Activated CD8-positive, alpha-beta memory T cell treated with anti-CD3 and anti-CD28 coated beads for 24 hours (primary cell): ENCODE data around the gene C2orf42.
"Not testable (repeated sequence)": the region's sequence is repeated elsewhere in the genome, so short reads cannot be mapped to it uniquely, and the experiment has no call there.

Experiments
- DNase-seq: peaks from one replicate; pipeline ENCODE4 v3.0.0-alpha.2; 2020

C2orf42 gene

GRCh38 chr2:70169654-70170245 is 21.1 kb downstream of the C2orf42 start:
- DNase-seq, result not testable (repeated sequence)

GRCh38 chr2:70161069-70161534 is 29.7 kb downstream of the C2orf42 start:
- no peak for DNase-seq

DNA sequence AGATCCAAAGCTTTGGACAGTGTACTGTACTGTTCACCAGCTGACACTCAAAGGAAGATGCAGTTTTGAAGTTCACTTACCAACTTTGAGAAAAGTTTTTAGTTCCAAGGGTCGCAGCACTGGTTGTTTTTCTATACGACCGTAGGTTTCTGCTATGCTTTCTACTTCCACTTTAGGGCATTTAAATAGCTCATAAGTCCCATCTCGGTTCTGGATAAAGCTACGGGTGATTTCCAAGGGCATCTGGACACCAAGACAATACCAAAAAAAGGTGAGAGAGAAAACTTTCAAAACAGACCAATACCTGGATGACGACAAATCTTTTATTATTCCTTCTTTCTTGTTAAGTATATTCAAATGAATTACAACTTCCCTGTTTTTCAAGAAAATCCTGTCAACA is 30.3 kb downstream of the C2orf42 start:
- no peak for DNase-seq

DNA sequence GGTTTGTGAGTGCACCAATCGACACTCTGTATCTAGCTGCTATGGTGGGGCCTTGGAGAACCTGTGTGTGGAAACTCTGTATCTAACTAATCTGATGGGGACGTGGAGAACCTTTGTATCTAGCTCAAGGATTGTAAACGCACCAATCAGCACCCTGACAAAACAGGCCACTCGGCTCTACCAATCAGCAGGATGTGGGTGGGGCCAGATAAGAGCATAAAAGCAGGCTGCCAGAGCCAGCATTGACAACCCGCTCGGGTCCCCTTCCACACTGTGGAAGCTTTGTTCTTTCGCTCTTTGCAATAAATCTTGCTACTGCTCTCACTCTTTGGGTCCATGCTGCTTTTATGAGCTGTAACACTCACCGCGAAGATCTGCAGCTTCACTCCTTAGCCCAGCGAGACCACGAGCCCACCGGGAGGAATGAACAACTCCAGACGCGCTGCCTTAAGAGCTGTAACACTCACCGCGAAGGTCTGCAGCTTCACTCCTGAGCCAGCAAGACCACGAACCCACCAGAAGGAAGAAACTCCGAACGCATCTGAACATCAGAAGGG is 41.6 kb downstream of the C2orf42 start:
- DNase-seq, result not testable (repeated sequence)

DNA sequence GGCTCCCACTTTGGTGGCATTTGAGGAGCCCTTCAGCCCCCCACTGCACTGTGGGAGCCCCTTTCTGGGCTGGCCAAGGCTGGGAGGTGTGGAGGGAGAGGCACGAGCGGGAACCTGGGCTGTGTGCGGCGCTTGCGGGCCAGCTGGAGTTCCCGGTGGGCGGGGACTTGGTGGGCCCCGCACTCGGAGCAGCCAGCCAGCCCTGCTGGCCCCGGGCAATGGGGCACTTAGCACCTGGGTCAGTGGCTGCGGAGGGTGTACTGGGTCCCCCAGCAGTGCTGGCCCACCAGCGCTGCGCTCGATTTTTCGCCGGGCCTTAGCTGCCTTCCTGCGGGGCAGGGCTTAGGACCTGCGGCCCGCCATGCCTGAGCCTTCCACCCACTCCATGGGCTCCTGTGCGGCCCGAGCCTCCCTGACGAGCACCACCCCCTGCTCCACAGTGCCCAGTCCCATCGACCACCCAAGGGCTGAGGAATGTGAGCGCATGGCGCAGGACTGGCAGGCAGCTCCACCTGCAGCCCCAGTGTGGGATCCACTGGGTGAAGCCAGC is 42.5 kb downstream of the C2orf42 start:
- not testable (repeated sequence) for DNase-seq

GRCh38 chr2:70145851-70146739 is 44.7 kb downstream of the C2orf42 start:
- DNase-seq, result no peak

DNA sequence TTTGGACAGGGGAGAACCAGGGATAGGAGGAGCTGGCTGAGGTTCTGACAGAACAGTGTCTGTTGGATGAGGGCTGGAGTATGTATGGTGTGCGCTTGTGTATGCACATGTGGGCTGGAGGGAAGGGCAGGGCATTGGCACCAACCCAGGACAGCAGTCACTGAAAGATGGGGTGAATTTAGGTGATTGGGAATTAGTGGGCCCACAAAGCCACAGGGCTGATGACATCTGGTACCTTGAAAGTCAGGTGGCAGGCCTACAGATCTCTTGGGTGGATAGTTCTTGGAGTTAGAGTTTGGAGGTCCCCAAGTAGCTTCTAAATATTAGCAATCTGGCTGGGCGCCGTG is 45.7 kb downstream of the C2orf42 start:
- no peak for DNase-seq

GRCh38 chr2:70144443-70145143 is 46.2 kb downstream of the C2orf42 start:
- no peak for DNase-seq

DNA sequence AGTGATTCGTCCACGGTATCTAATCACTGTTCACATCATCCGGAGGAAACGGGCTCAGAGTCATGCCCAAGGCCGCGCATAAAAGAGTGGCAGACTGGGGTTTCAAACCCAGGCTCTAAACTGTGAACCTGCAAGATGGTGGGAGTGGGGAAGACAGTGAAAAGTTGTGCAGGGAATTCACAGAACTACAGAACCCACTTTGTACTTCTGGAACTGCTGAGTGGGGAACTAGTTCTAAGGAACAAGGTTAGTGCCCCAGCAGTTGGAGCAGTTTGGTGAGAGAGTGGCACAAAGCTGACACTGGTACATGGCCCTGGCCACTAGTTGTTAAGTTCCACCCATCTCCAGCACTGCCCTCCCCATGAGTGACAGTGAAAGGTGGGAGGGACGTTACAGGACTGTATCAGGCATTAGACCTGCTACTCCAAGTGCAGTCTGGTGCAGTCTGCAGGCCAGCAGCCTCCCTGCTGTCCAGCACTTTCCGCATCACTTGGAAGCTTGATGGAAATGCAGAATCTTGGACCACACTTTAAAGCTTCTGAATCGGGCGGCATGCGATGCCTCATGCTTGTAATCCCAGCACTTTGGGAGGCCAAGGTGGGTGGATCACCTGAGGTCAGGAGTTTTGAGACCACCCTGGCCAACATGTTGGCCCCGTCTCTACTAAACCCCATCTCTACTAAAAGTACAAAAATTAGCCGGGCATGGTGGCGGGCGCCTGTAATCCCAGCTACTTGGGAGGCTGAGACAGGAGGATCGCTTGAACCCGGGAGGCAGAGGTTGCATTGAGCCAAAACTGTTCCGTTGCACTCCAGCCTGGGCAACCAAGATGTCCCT is 47.3 kb downstream of the C2orf42 start:
- DNase-seq, result peak; percentile 79

GRCh38 chr2:70142590-70143313 is 48.1 kb downstream of the C2orf42 start:
- DNase-seq, result peak; percentile 99

DNA sequence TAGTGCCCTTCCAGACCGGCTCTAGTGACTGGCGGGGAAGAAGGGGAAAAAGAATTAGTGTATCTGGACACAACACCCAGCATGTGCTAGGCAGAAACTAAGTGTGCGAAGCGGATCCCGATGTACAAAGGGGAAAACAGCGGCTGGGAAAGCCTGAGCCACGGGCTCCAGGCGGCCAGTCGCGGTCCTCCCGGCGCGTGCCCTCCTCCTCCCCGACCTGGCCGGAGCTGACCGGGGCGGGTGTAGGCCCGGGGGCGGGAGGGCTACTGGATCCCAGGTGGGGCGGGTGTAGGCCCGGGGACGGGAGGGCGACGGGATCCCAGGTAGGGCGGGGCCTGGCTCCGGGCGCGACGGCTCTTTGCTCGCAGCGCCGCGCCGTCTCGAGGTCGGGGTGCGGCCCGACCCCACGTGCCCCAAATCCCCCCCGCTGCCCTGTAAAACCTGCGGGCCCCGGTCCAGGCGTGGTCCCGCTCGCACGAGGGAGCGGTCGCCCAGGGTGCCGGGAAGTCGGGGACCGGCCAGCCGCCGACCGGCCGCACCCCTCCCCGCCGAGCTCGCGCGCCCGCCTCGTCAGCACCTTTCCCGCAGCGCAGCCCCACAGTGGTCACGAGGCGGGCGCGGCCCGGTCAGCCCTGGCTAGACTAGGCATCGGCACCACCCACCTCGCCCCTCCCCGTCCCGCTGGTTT is 48.8 kb downstream of the C2orf42 start:
- peak; percentile 88 for DNase-seq

DNA sequence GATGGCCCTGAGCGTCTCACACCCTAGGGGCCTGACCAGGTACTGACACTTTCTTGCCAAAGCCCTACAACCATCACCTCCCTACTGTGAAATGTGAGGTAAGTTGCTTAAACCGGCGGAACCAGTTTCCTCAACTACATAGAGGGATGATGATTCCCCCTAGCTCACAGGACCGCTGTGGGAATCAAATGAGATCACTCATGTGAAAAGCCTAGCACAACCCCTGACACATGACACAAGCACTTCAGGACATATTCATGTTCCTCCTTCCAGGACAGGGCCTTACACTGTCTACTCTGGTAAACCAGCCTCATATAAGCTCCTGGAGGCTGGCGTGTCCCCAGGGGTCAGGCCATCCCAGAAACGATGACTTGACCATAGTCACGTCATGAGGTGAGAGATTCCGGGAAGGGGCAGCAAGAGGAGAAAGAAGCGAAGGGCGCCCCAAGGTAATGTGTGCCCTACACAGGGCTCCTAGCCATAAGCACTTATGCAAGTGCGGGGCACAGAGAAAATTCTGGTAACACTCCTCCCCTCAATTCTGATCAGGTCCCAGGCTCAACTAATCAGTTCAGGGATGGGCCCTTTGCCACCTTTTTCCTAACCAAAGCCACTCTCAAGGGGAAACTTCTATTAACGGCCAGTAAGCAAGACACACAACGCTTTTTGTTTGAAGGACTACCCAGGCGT is 49.5 kb downstream of the C2orf42 start:
- DNase-seq, result peak; percentile 85

DNA sequence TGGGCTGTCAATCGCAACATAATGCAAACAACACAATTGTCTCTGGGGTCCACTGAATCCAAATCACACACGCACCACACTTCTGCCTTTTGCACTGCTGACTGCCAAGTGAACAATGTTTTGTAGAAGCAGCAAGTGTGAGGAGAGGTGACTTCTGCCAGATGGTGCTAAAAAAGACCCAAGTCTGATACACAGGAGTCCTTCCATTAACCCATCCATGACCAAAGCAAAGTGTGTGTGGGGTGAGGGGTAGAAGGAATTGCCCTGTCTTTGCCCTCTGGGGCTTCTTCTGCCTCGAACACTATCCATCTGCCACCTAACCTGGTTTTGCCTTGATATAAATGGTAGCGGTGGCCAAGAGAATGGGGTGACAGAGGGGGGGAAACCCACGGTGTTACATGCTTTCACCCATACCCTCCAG is 50.0 kb downstream of the C2orf42 start:
- DNase-seq, result no peak

DNA sequence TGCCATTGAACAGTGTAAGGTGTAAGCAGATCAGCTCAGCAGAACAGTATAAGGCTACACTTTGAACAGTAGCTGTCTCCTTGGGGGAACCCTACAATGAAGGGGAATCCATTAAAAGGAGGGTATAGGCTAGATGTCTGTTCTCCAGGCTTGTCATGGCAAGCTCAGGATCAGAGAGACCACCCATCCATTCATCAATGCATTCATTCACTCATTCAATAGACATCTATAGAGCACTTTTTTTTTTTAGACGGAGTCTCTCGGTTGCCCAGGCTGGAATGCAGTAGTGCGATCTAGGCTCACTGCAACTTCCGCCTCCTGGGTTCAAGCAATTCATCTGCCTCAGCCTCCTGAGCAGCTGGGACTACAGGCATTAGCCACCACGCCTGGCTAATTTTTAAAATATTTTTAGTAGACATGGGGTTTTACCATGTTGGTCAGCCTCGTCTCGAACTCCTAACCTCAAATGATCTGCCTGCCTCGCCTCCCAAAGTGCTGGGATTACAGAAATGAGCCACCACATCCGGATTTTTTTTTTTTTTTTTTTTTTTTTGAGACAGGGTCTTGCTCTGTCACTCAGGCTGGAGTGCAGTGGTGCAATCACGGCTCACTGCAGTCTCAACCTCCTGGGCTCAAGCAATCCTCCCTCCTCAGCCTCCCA is 56.4 kb downstream of the C2orf42 start:
- DNase-seq, result not testable (repeated sequence)

GRCh38 chr2:70133491-70134322 is 57.1 kb downstream of the C2orf42 start:
- no peak for DNase-seq

- no peak for DNase-seq
Observed at GRCh38 chr2:70133127-70133452, 57.7 kb downstream of the C2orf42 start.

GRCh38 chr2:70132244-70133126 is 58.3 kb downstream of the C2orf42 start:
- no peak for DNase-seq
